Fibroblast of lung (primary cell): Measurements from ENCODE around the gene RIT2.

Experiments used
- EZH2 ChIP-seq: IDR thresholded peaks from 2 replicates; pipeline ENCODE4 v1.5.1; 2012; ENCODE audit warnings: low read length, control low read depth, mild to moderate bottlenecking; ENCODE audit errors: missing control alignments
- TF ChIP-seq, protein P1 (sequence below), 2 donors: IDR thresholded peaks in 1 of 2; conservative IDR thresholded peaks in 1 of 2; 1 replicate in 1 of 2; 2 replicates in 1 of 2; pipeline ENCODE4 v1.5.1; 2011 to 2012; ENCODE audit warnings: low read length in 2 of 2, control low read depth in 1 of 2, inconsistent platforms in 1 of 2, low read depth in 1 of 2, mild to moderate bottlenecking in 1 of 2

DNA sequence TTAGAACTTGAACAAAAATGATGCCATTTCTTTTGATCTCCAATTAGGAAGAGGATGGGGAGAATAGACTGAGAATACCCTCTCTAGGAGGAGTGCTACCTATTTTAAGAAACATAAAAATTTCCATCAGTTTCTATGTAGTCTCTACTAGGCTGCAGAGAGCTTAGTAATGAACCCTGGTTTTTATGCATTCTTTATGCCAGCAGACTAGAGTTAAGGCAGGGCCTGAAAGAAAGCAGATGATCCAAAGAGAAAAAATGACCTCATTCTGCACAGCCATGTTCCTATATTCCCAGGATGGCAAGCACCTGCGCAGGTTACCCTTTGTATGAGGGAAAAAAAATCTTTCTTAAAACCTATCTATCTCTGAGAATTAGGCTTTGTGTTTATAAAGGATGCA lies 254.9 kb downstream of the RIT2 start:
- TF ChIP-seq, protein P1, sequence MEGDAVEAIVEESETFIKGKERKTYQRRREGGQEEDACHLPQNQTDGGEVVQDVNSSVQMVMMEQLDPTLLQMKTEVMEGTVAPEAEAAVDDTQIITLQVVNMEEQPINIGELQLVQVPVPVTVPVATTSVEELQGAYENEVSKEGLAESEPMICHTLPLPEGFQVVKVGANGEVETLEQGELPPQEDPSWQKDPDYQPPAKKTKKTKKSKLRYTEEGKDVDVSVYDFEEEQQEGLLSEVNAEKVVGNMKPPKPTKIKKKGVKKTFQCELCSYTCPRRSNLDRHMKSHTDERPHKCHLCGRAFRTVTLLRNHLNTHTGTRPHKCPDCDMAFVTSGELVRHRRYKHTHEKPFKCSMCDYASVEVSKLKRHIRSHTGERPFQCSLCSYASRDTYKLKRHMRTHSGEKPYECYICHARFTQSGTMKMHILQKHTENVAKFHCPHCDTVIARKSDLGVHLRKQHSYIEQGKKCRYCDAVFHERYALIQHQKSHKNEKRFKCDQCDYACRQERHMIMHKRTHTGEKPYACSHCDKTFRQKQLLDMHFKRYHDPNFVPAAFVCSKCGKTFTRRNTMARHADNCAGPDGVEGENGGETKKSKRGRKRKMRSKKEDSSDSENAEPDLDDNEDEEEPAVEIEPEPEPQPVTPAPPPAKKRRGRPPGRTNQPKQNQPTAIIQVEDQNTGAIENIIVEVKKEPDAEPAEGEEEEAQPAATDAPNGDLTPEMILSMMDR (conservative IDR thresholded peaks at IDR 0.05 in 1 of 2, IDR thresholded peaks at IDR 0.05 in 1 of 2; ENCODE audit: low read depth in 1 of 2, low read length in 2 of 2) = no peak
- TF ChIP-seq EZH2 = no peak
